Neural progenitor cell (in vitro differentiated cells): ENCODE measurements around the gene SNRNP40. TPM values are rescaled to one million over a fixed set of nuclear protein-coding genes. Genes with fewer than 3 reads are reported as not detected.

Experiments used
- DNase-seq: peaks from one replicate; pipeline ENCODE4 v3.0.0-alpha.2; 2016; ENCODE audit warnings: low spot score
- H2AFZ ChIP-seq: fragments of 200-600 bp; sonication (generic); replicated peaks from 2 replicates; pipeline ENCODE4 v1.6.1; 2016; ENCODE audit warnings: antibody characterized with exemption
- H3F3A ChIP-seq: fragments of 200-600 bp; sonication (generic); 2 replicates; pipeline ENCODE4 v1.6.1; 2016; ENCODE audit warnings: antibody characterized with exemption, low read depth
- H3K27ac ChIP-seq: fragments of 200-600 bp; sonication (generic); 2 replicates; pipeline ENCODE4 v1.5.1; 2016; ENCODE audit warnings: mild to moderate bottlenecking
- H3K27me3 ChIP-seq: fragments of 200-600 bp; sonication (generic); 2 replicates; pipeline ENCODE4 v1.6.1; 2016; ENCODE audit warnings: mild to moderate bottlenecking, moderate library complexity
- H3K36me3 ChIP-seq: fragments of 200-600 bp; sonication (generic); 2 replicates; pipeline ENCODE4 v1.5.1; 2016
- H3K4me1 ChIP-seq: fragments of 200-600 bp; sonication (generic); 2 replicates; pipeline ENCODE4 v1.6.1; 2016; ENCODE audit warnings: mixed run types
- H3K4me2 ChIP-seq: fragments of 200-600 bp; sonication (generic); 2 replicates; pipeline ENCODE4 v1.6.1; 2016
- H3K4me3 ChIP-seq: fragments of 200-600 bp; sonication (generic); 2 replicates; pipeline ENCODE4 v1.5.1; 2016
- H3K79me2 ChIP-seq: fragments of 200-600 bp; sonication (generic); 2 replicates; pipeline ENCODE4 v1.6.1; 2016; ENCODE audit warnings: low read depth
- H3K9ac ChIP-seq: fragments of 200-600 bp; sonication (generic); 2 replicates; pipeline ENCODE4 v1.6.1; 2016
- H3K9me3 ChIP-seq: fragments of 200-600 bp; sonication (generic); 2 replicates; pipeline ENCODE4 v1.5.1; 2016; ENCODE audit warnings: low read depth
- H4K20me1 ChIP-seq: fragments of 200-600 bp; sonication (generic); 2 replicates; pipeline ENCODE4 v1.6.1; 2016; ENCODE audit warnings: low read depth
- H3K27ac Mint-ChIP-seq: 3 replicates; pipeline ENCODE4 v1.8.0; 2021; ENCODE audit warnings: mixed read lengths
- H3K27me3 Mint-ChIP-seq: 2 replicates; pipeline ENCODE4 v1.8.0; 2022; ENCODE audit warnings: low read depth, mild to moderate bottlenecking, inconsistent platforms, moderate library complexity, mixed read lengths; ENCODE audit not compliant: insufficient read depth
- H3K36me3 Mint-ChIP-seq: 3 replicates; pipeline ENCODE4 v1.8.0; 2021; ENCODE audit warnings: mixed read lengths
- H3K4me1 Mint-ChIP-seq: 3 replicates; pipeline ENCODE4 v1.8.0; 2021; ENCODE audit warnings: mixed read lengths
- H3K4me3 Mint-ChIP-seq: 3 replicates; pipeline ENCODE4 v1.8.0; 2021; ENCODE audit warnings: mild to moderate bottlenecking, moderate library complexity, mixed read lengths
- H3K9me3 Mint-ChIP-seq: 3 replicates; pipeline ENCODE4 v1.8.0; 2020; ENCODE audit warnings: mixed read lengths
- EZH2 ChIP-seq: fragments of 200-600 bp; sonication (generic); IDR thresholded peaks from 2 replicates; pipeline ENCODE4 v1.6.1; 2017; ENCODE audit warnings: antibody characterized with exemption, mild to moderate bottlenecking, moderate library complexity
- EZH2phosphoT487 ChIP-seq: fragments of 200-600 bp; sonication (generic); IDR thresholded peaks from 2 replicates; pipeline ENCODE4 v1.6.1; 2017; ENCODE audit warnings: antibody characterized with exemption
- total RNA-seq: library from RNA; depleted of rRNA; stranded (reverse); fragments of >200 nt; gene quantifications from 2 replicates; pipeline ENCODE4 v1.2.3, GENCODE V29; 2015; ENCODE audit warnings: low replicate concordance
- TF ChIP-seq, protein P1 (sequence below): fragments of 200-600 bp; sonication (generic); IDR thresholded peaks from 2 replicates; pipeline ENCODE4 v1.5.1; 2017; ENCODE audit warnings: antibody characterized with exemption, mild to moderate bottlenecking

Gene SNRNP40
- total RNA-seq, 1 donor from 2014 or later, result 179 TPM

DNA sequence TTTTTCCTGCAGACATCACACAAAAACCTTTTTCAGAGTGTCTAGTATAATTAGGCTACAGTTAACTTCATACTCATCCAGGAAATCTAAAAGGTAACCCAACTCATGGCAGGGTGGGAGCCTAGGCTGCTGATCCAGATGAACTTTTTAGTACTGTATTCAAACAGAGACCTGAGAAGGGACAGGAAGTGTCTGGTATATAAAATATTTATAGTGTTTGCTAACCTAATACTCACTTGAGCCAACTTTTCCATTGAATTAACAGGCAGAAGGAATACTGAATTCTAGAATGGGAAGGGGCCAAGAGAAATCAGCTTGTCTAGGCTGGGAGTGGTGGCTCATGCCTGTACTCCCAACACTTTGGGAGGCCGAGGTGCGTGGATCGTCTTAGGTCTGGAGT lies 34.7 kb downstream of the SNRNP40 start:
- peaks cover 25% of the 10 kb centered on the region for H3K36me3 ChIP-seq
- Mint-ChIP-seq H3K4me3 (no peak overlapping the region), H3K27me3 (peaks cover 2% of the 10 kb centered on the region), H3K4me1 (no peaks in the 10 kb centered on the region), H3K36me3 (peaks cover 28% of the 10 kb centered on the region), H3K27ac (no peak overlapping the region), H3K9me3 (no peaks in the 10 kb centered on the region)
- DNase-seq, result no peak
- no peak overlapping the region for H3K27ac ChIP-seq
- TF ChIP-seq, protein P1, sequence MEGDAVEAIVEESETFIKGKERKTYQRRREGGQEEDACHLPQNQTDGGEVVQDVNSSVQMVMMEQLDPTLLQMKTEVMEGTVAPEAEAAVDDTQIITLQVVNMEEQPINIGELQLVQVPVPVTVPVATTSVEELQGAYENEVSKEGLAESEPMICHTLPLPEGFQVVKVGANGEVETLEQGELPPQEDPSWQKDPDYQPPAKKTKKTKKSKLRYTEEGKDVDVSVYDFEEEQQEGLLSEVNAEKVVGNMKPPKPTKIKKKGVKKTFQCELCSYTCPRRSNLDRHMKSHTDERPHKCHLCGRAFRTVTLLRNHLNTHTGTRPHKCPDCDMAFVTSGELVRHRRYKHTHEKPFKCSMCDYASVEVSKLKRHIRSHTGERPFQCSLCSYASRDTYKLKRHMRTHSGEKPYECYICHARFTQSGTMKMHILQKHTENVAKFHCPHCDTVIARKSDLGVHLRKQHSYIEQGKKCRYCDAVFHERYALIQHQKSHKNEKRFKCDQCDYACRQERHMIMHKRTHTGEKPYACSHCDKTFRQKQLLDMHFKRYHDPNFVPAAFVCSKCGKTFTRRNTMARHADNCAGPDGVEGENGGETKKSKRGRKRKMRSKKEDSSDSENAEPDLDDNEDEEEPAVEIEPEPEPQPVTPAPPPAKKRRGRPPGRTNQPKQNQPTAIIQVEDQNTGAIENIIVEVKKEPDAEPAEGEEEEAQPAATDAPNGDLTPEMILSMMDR, result no peak
- no peak for TF ChIP-seq EZH2phosphoT487
- no peak for TF ChIP-seq EZH2
- no peak overlapping the region for H3K4me2 ChIP-seq
- peaks cover 15% of the 10 kb centered on the region for H3K4me1 ChIP-seq
- peaks cover 16% of the 10 kb centered on the region for H3F3A ChIP-seq
- no peak overlapping the region for H3K4me3 ChIP-seq
- no peak overlapping the region for H3K9ac ChIP-seq
- no peaks in the 10 kb centered on the region for H3K9me3 ChIP-seq
- H2AFZ ChIP-seq, result no peak overlapping the region
- H3K79me2 ChIP-seq, result no peaks in the 10 kb centered on the region
- no peaks in the 10 kb centered on the region for H3K27me3 ChIP-seq
- H4K20me1 ChIP-seq, result peaks cover 21% of the 10 kb centered on the region

DNA sequence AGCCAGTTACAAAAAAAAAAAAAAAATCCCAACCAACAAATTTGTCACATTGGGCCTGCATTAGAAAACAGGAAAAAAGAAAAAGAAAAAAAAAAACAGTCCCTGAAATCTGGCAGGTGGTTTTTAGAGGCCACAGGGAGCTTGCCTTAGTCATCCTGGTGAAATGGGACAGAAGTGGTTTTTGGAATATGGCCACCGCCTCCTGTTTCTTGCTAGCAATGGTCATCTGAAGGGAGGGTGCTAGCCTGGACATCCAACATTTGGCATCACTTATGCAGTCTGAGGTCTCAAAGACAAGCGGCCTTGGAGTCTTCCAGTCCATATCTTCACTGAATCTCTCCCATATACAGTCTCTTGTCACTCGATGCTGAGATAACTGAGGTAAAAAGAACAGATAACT lies 36.8 kb downstream of the SNRNP40 start:
- H2AFZ ChIP-seq, result no peak overlapping the region
- Mint-ChIP-seq H3K4me1 (no peaks in the 10 kb centered on the region), H3K27me3 (peaks cover 2% of the 10 kb centered on the region), H3K36me3 (peaks cover 20% of the 10 kb centered on the region), H3K9me3 (no peaks in the 10 kb centered on the region), H3K4me3 (no peak overlapping the region), H3K27ac (no peak overlapping the region)
- H3F3A ChIP-seq, result peaks cover 15% of the 10 kb centered on the region
- no peak overlapping the region for H3K27ac ChIP-seq
- H3K4me1 ChIP-seq, result no peaks in the 10 kb centered on the region
- no peak for DNase-seq
- H3K36me3 ChIP-seq, result peaks cover 24% of the 10 kb centered on the region
- H3K4me3 ChIP-seq, result no peak overlapping the region
- H3K79me2 ChIP-seq, result no peaks in the 10 kb centered on the region
- no peak overlapping the region for H3K9ac ChIP-seq
- no peak overlapping the region for H3K4me2 ChIP-seq
- H3K9me3 ChIP-seq, result no peaks in the 10 kb centered on the region
- H3K27me3 ChIP-seq, result no peaks in the 10 kb centered on the region
- H4K20me1 ChIP-seq, result no peaks in the 10 kb centered on the region
- TF ChIP-seq, protein P1, result no peak
- TF ChIP-seq EZH2 (no peak), EZH2phosphoT487 (no peak)

- Mint-ChIP-seq H3K27me3 (peaks cover 5% of the 10 kb centered on the region), H3K36me3 (peaks cover 16% of the 10 kb centered on the region), H3K4me1 (no peaks in the 10 kb centered on the region), H3K27ac (no peak overlapping the region), H3K9me3 (no peaks in the 10 kb centered on the region), H3K4me3 (no peak overlapping the region)
- TF ChIP-seq, protein P1, result no peak
- TF ChIP-seq EZH2phosphoT487 (no peak), EZH2 (no peak)
- H3K9ac ChIP-seq, result no peak overlapping the region
- no peak for DNase-seq
- H3K9me3 ChIP-seq, result no peaks in the 10 kb centered on the region
- H3K4me2 ChIP-seq, result no peak overlapping the region
- H3K27me3 ChIP-seq, result no peaks in the 10 kb centered on the region
- no peaks in the 10 kb centered on the region for H4K20me1 ChIP-seq
- no peak overlapping the region for H3K27ac ChIP-seq
- no peak overlapping the region for H2AFZ ChIP-seq
- H3K4me3 ChIP-seq, result no peak overlapping the region
- no peaks in the 10 kb centered on the region for H3K4me1 ChIP-seq
- H3F3A ChIP-seq, result peaks cover 15% of the 10 kb centered on the region
- H3K79me2 ChIP-seq, result no peaks in the 10 kb centered on the region
- H3K36me3 ChIP-seq, result peaks cover 24% of the 10 kb centered on the region
Observed at GRCh38 chr1:31258581-31258980, 38.0 kb downstream of the SNRNP40 start.
